HUES64 (cell line): Measurements from ENCODE around the gene VMAC.

Source experiments
- H3K27ac ChIP-seq: 2 replicates; pipeline ENCODE4 v1.7.0; 2013; ENCODE audit warnings: low read depth, low read length, inconsistent platforms
- H3K27me3 ChIP-seq: 2 replicates; pipeline ENCODE4 v1.6.1; 2013; ENCODE audit warnings: mild to moderate bottlenecking, low read length; ENCODE audit not compliant: insufficient read depth
- H3K36me3 ChIP-seq: 2 replicates; pipeline ENCODE4 v1.6.1; 2013; ENCODE audit warnings: mild to moderate bottlenecking, low read length; ENCODE audit not compliant: insufficient read depth
- H3K4me1 ChIP-seq: 2 replicates; pipeline ENCODE4 v1.6.1; 2013; ENCODE audit warnings: mild to moderate bottlenecking, low read length, moderate library complexity; ENCODE audit not compliant: insufficient read depth
- H3K4me3 ChIP-seq: 2 replicates; pipeline ENCODE4 v1.5.1; 2013; ENCODE audit warnings: mild to moderate bottlenecking, low read length, moderate library complexity
- H3K9ac ChIP-seq: 2 replicates; pipeline ENCODE4 v1.6.1; 2013; ENCODE audit warnings: mild to moderate bottlenecking, low read depth, low read length
- H3K9me3 ChIP-seq: 2 replicates; pipeline ENCODE4 v1.6.1; 2013; ENCODE audit warnings: low read depth, low read length; ENCODE audit not compliant: insufficient read depth
- WGBS: fragments of 150-250, 120-280 bp; methylation state at CpG from one replicate; pipeline ENCODE4 v1.1.7; 2013; ENCODE audit warnings: missing lambda C conversion rate; 5-methylcytosine and 5-hydroxymethylcytosine counted together

VMAC gene

GRCh38 chr19:5958074-5958850 lies 53.6 kb downstream of the VMAC start:
- H3K27me3 ChIP-seq: no peaks in the 10 kb centered on the region
- H3K36me3 ChIP-seq: no peaks in the 10 kb centered on the region
- H3K4me3 ChIP-seq: no peak overlapping the region
- H3K27ac ChIP-seq: no peak overlapping the region
- WGBS: 73% methylated on average over 21 of the region's 21 CpGs
- no peaks in the 10 kb centered on the region for H3K9me3 ChIP-seq
- H3K9ac ChIP-seq: peak overlapping the region; percentile 24; the same call in 1 of the 2 replicates
- peaks cover 51% of the 10 kb centered on the region for H3K4me1 ChIP-seq

DNA sequence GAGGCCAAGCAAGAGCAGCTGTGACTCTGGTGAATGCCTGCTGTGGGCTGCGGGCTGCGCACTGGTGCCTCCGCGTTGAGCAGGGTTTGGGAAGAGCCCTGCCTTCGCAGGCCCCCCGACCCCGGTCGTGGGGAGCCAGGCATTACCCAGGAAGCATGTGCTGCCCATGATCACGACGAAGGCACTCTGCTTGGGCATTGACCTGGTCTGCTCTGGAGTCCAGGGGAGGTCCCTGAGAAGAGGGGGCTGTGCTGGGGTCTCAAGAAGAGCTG lies 54.1 kb downstream of the VMAC start:
- Histone ChIP-seq H3K9me3 (no peaks in the 10 kb centered on the region), H3K27me3 (no peaks in the 10 kb centered on the region), H3K4me1 (peaks cover 45% of the 10 kb centered on the region), H3K36me3 (no peaks in the 10 kb centered on the region), H3K9ac (peak overlapping the region; percentile 24; the same call in 1 of the 2 replicates), H3K27ac (no peak overlapping the region), H3K4me3 (no peak overlapping the region)
- WGBS: 92% methylated on average over 10 of the region's 10 CpGs

DNA sequence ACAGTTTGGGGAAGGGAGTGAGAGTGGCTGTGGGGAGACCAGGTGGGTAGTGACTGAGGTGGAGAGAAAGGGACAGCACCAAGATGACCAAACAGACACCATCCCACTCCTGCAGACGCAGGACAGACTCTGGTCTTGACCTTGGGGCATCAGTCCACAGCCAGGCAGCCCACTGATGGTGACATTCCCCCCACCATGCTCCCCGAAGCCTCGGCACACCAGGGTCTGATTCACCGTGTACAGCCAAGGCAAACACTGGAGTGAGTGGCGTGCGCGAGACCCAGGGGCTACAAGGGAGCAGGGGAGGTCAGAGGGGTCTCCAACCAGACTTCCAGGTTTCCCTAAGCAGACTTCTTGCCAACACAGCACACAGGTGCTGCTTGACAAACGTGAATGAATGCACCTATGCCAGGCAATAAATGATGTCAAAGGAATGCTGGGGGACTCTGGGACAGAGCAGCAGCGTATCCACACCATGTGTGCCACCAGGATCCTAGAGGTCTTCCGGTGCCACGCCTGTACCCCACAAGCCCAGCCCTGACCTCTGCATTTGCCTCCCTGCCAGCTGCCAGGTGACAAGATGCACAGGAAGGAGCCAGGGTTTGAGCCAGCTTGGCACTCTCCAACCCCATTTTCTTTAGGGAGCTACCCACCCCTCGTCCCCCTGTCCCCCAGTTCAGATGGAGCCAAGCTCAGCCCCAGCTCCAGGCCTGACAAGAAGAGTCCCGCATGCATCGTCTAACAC lies 54.8 kb downstream of the VMAC start:
- Histone ChIP-seq H3K4me1 (peaks cover 39% of the 10 kb centered on the region), H3K27me3 (no peaks in the 10 kb centered on the region), H3K36me3 (no peaks in the 10 kb centered on the region), H3K27ac (no peak overlapping the region), H3K4me3 (no peak overlapping the region), H3K9ac (no peak overlapping the region; the same call in 1 of the 2 replicates), H3K9me3 (no peaks in the 10 kb centered on the region)
- WGBS: 95% methylated on average over 14 of the region's 14 CpGs
